Upper lobe of left lung (tissue), 6 donors: Measurements from ENCODE around the gene UNC80. TPM values are rescaled to one million over a fixed set of nuclear protein-coding genes. Genes with fewer than 3 reads are reported as not detected.
A peak's percentile ranks its signal among the peaks of the same experiment; 100 is the strongest.

ENCODE experiments used
- ATAC-seq, 2 donors: fragments of 200-7000 bp; cut with Tn5 transposase; one replicate each; pipeline ENCODE4 v1.9.1; 2022; ENCODE audit warnings: mild to moderate bottlenecking in 2 of 2, moderate library complexity in 2 of 2; ENCODE audit not compliant: low FRiP score in 2 of 2
- DNase-seq, 2 donors: peaks; one replicate each; pipeline ENCODE4 v3.0.0-alpha.2; 2019 to 2020
- H3K27ac ChIP-seq, 4 donors: fragments of 200-600 bp; sonication (generic); one replicate each; pipeline ENCODE4 v1.5.1; 2016 to 2019
- H3K27me3 ChIP-seq, 4 donors: fragments of 200-600 bp; sonication (generic); one replicate each; pipeline ENCODE4 v1.5.1; 2017 to 2019
- H3K36me3 ChIP-seq, 4 donors: fragments of 200-600 bp; sonication (generic); one replicate each; pipeline ENCODE4 v1.5.1; 2016 to 2019
- H3K4me1 ChIP-seq, 4 donors: fragments of 200-600 bp; sonication (generic); one replicate each; pipeline ENCODE4 v1.5.1; 2018 to 2019
- H3K4me3 ChIP-seq, 4 donors: fragments of 200-600 bp; sonication (generic); one replicate each; pipeline ENCODE4 v1.5.1; 2017 to 2019; ENCODE audit warnings: mild to moderate bottlenecking in 2 of 4, moderate library complexity in 1 of 4
- H3K9me3 ChIP-seq, 4 donors: fragments of 200-600 bp; sonication (generic); one replicate each; pipeline ENCODE4 v1.5.1; 2018 to 2019
- EP300 ChIP-seq, 4 donors: sonication (generic); formaldehyde crosslinking; IDR thresholded peaks; one replicate each; pipeline ENCODE4 v1.5.1; 2017; ENCODE audit warnings: antibody characterized with exemption in 4 of 4, control low read depth in 2 of 4
- POLR2A ChIP-seq, 4 donors: fragments of 450-650 bp; IDR thresholded peaks; one replicate each; pipeline ENCODE4 v1.5.1; 2016 to 2017; ENCODE audit warnings: antibody characterized with exemption in 4 of 4, mild to moderate bottlenecking in 2 of 4
- POLR2AphosphoS5 ChIP-seq, 2 donors: sonication (generic); formaldehyde crosslinking; IDR thresholded peaks; one replicate each; pipeline ENCODE4 v1.5.1; 2017; ENCODE audit warnings: antibody characterized with exemption in 2 of 2
- WGBS, 2 donors: methylation state at CpG; one replicate each; pipeline ENCODE4 v1.1.5; 2017 to 2018; 5-methylcytosine and 5-hydroxymethylcytosine counted together
- total RNA-seq, 6 donors: library from RNA; depleted of rRNA in 4 of 6; stranded (reverse); fragments of >200 nt in 4 of 6; gene quantifications; one replicate each; pipeline versions ENCODE4 v1.1.0 to v1.2.1, GENCODE V29; 2016 to 2021
- TF ChIP-seq, protein P1 (sequence below), 6 experiments: fragments of 450-650 bp in 4 of 6; fragments of 200-600 bp in 2 of 6; sonication (generic) in 2 of 6; IDR thresholded peaks; one replicate each; pipeline ENCODE4 v1.5.1; 2016 to 2019; ENCODE audit warnings: antibody characterized with exemption in 6 of 6
- donor health status: DM: no; HTN: no; CAD: no; lungs with moderate emphysema.
- donor health status: DM: no; HTN: yes; CAD: no; lungs with severe emphysema.

The UNC80 gene
- total RNA-seq, 6 donors from 2014 or later, result under 0.01 to 0.39 (median 0.13) TPM; not detected in 1

DNA sequence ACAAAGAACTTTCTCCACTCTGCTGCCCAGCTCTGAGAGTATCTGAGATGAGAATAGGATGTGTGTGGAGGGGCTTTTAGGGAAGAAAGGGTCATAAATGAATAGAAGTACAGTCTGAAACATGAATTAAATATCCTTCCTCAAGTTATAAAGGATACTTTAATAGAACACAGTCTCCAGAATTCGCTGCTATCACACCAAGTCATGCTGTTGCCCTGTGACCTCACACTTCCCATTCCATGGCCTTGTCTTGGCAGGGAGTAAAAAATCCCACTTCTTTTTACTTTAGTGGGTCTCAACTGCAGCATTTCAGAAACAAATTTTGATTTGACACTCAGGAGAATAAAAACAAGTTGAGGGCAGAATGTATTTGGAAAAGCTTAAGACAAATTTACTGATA lies 227.0 kb downstream of the UNC80 start:
- no peaks in the 10 kb centered on the region for H3K27me3 ChIP-seq
- H3K9me3 ChIP-seq, result no peaks in the 10 kb centered on the region
- peaks cover 7 to 12% (median 11%) of the 10 kb centered on the region in 4 donors for H3K4me1 ChIP-seq
- TF ChIP-seq, protein P1, sequence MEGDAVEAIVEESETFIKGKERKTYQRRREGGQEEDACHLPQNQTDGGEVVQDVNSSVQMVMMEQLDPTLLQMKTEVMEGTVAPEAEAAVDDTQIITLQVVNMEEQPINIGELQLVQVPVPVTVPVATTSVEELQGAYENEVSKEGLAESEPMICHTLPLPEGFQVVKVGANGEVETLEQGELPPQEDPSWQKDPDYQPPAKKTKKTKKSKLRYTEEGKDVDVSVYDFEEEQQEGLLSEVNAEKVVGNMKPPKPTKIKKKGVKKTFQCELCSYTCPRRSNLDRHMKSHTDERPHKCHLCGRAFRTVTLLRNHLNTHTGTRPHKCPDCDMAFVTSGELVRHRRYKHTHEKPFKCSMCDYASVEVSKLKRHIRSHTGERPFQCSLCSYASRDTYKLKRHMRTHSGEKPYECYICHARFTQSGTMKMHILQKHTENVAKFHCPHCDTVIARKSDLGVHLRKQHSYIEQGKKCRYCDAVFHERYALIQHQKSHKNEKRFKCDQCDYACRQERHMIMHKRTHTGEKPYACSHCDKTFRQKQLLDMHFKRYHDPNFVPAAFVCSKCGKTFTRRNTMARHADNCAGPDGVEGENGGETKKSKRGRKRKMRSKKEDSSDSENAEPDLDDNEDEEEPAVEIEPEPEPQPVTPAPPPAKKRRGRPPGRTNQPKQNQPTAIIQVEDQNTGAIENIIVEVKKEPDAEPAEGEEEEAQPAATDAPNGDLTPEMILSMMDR (IDR thresholded peaks at IDR 0.05), result no peak
- no peak for TF ChIP-seq POLR2AphosphoS5 (IDR thresholded peaks at IDR 0.05)
- TF ChIP-seq POLR2A (IDR thresholded peaks at IDR 0.05), result no peak
- H3K27ac ChIP-seq, result no peak overlapping the region
- no peak for ATAC-seq
- DNase-seq, result no peak
- no peaks in the 10 kb centered on the region for H3K36me3 ChIP-seq
- no peak overlapping the region for H3K4me3 ChIP-seq
- WGBS, 2 donors, result 50 to 57% methylated on average over 1 of the region's 1 CpG

- Histone ChIP-seq H3K27me3 (no peaks in the 10 kb centered on the region), H3K36me3 (no peaks in the 10 kb centered on the region), H3K27ac (no peak overlapping the region), H3K4me1 (peaks cover 27 to 33% (median 30%) of the 10 kb centered on the region in 4 donors), H3K9me3 (no peaks in the 10 kb centered on the region), H3K4me3 (no peak overlapping the region)
- TF ChIP-seq POLR2AphosphoS5 (IDR thresholded peaks at IDR 0.05) (no peak), POLR2A (IDR thresholded peaks at IDR 0.05) (no peak)
- ATAC-seq (no peak), DNase-seq (peak in 1 of 2 donors; percentile 66)
- 93 to 97% methylated on average over 18 to 31 of the region's 32 CpGs for WGBS, 2 donors
Measured at GRCh38 chr2:210000464-210001324, 229.1 kb downstream of the UNC80 start.

DNA sequence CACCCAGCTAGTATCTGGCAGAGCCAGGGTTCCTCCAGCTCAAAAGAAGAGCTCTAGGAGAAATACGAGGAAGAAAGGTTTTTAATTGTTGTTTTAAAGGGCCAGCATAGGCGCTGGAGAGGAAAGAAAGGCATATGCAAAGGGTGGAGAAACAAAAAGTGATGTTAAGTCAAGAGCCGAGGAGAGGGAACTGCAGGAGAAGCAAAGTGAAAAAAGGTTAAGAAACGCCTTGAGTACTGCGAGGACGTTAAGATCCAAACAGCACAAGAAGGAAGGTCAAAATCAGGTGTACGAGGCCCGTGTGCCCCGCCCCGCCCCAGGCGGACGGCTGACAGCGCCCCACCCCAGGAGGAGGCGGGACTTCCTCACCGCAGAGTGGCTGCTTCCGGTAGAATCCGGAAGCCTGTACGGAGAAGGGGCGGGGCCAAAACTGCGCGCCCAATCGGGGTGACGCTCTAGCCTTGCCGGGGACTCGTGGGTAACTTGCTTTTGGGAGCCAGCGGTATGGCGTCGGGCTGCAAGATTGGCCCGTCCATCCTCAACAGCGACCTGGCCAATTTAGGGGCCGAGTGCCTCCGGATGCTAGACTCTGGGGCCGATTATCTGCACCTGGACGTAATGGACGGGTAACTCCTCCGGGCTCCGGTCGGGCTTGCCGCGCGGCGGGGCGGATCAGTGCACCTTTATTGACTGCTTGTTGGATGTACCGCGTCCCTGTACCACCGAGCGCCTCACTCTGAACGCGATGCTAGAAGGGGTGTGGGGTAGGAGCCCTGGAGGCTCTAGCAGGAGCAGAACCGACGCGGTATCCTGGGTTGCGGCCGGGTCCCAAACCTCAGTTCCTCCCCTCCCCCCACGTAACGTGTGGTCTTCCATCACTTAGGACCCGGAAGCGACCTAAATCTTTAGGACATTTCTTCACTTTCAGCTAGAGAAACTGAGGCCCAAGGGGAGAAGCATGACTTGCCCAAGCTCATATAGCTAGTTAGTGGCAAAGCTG lies 230.8 kb downstream of the UNC80 start, which contains the start of gene RPE:
RPE (plus strand) TSS at position 481 of the 1,000 bp plus-strand sequence; CDS start at position 505, 24 bp downstream.
- WGBS, 2 donors, result 0% methylated on average over 34 to 50 of the region's 58 CpGs

DNA sequence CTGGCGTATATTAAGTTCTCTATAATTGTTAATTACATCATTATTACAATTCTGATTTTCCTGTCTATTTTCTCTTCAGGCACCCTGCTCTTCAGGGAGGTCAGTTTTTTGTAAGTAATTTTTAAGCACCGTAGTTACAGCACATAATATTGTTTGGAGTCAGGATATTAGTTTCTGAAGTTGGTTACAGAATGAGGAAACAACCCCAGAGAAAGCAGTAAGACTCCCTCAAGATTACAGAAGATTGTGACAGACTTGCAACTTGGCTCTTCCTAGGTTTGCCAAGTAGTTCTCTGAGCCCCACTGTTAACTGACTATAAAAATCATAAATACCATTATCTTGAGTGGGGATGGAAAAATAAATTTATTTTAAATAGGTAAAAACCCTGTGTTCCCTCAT lies 231.7 kb downstream of the UNC80 start:
- 25 to 30% methylated on average over 2 of the region's 2 CpGs for WGBS, 2 donors
- Histone ChIP-seq H3K9me3 (no peaks in the 10 kb centered on the region), H3K4me1 (peaks cover 28 to 50% (median 36%) of the 10 kb centered on the region in 4 donors), H3K27me3 (no peaks in the 10 kb centered on the region), H3K36me3 (peaks cover 0 to 2% (median 0%) of the 10 kb centered on the region in 4 donors), H3K27ac (peak overlapping the region in 2 of 4 donors; percentile 81 to 84), H3K4me3 (peak overlapping the region; percentile 56 to 99 (median 94))
- TF ChIP-seq POLR2AphosphoS5 (IDR thresholded peaks at IDR 0.05), result no peak
- TF ChIP-seq POLR2A (IDR thresholded peaks at IDR 0.05), result no peak
- TF ChIP-seq, protein P1 (IDR thresholded peaks at IDR 0.05), result no peak
- no peak for TF ChIP-seq EP300 (IDR thresholded peaks at IDR 0.05)
- ATAC-seq (peak in 1 of 2 donors; percentile 34), DNase-seq (no peak)

More for the DNA sequence above, 230.8 kb downstream of the UNC80 start, which contains the start of gene RPE:
- H3K9me3 ChIP-seq, result no peaks in the 10 kb centered on the region
- TF ChIP-seq EP300 (IDR thresholded peaks at IDR 0.05), result peak in 1 of 4 donors; percentile 4
- TF ChIP-seq, protein P1 (IDR thresholded peaks at IDR 0.05), result no peak
- TF ChIP-seq POLR2A (IDR thresholded peaks at IDR 0.05), result peak in 2 of 4 donors; percentile 60 to 74
- peak; percentile 75 to 79 for TF ChIP-seq POLR2AphosphoS5 (IDR thresholded peaks at IDR 0.05)
- no peaks in the 10 kb centered on the region for H3K27me3 ChIP-seq
- peak within 1 kb of the TSS; percentile 81 to 86 (median 84) for H3K27ac ChIP-seq
- H3K4me1 ChIP-seq, result peaks cover 28 to 46% (median 36%) of the 10 kb centered on the region in 4 donors
- DNase-seq (peak; percentile 96 to 97), ATAC-seq (peak; percentile 100)
- no peaks in the 10 kb centered on the region for H3K36me3 ChIP-seq
- peak within 1 kb of the TSS; percentile 56 to 99 (median 94) for H3K4me3 ChIP-seq
